ENCODE results near the gene HSD17B8. TPM values are rescaled to one million over a fixed set of nuclear protein-coding genes. Genes with fewer than 3 reads are reported as not detected.

HSD17B8 gene
- total and polyA plus RNA-seq, 9 donors = 7.8 to 15.1 (median 11.0) TPM

GRCh38 chr6:33254591-33254990 lies 50.1 kb downstream of the HSD17B8 start:
- WGBS (ENCODE audit: insufficient coverage) = no CpG with 5 or more reads among the region's 4 CpGs
- Histone ChIP-seq H3K36me3 (ENCODE audit: control insufficient read depth, insufficient read depth, low read length) (peaks cover 26% of the 10 kb centered on the region), H3K27me3 (ENCODE audit: control insufficient read depth, insufficient read depth, low read length) (no peaks in the 10 kb centered on the region), H3K4me1 (ENCODE audit: control insufficient read depth, insufficient read depth, low read length) (peaks cover 11% of the 10 kb centered on the region), H3K4me3 (ENCODE audit: low read length) (no peak overlapping the region), H3K27ac (ENCODE audit: low read length) (no peak overlapping the region), H3K9me3 (replicated peaks; ENCODE audit: control insufficient read depth, low read depth, low read length) (no peaks in the 10 kb centered on the region)
- DNase-seq = no peak

Other genes starting within 250 kb of the HSD17B8 start
- 86.8 TPM for gene BRD2, start 236.1 kb upstream of the HSD17B8 start, total RNA-seq
- gene BRD2, start 236.1 kb upstream of the HSD17B8 start, polyA plus RNA-seq (ENCODE audit: insufficient read depth in 1 of 8, insufficient read length in 8 of 8, low replicate concordance in 1 of 8) = 100 to 1,000 TPM; 141 to 169 (median 162) TPM
- gene HLA-DOA, start 195.1 kb upstream of the HSD17B8 start, total RNA-seq = 1.5 TPM
- 1 to 10 TPM; 1.2 to 3.9 (median 2.2) TPM for gene HLA-DOA, start 195.1 kb upstream of the HSD17B8 start, polyA plus RNA-seq (ENCODE audit: insufficient read depth in 1 of 8, insufficient read length in 8 of 8, low replicate concordance in 1 of 8)
- gene HLA-DPA1, start 131.0 kb upstream of the HSD17B8 start, total RNA-seq = 18.6 TPM
- gene HLA-DPA1, start 131.0 kb upstream of the HSD17B8 start, polyA plus RNA-seq (ENCODE audit: insufficient read depth in 1 of 8, insufficient read length in 8 of 8, low replicate concordance in 1 of 8) = 10 to 100 TPM; 11.4 to 18.7 (median 14.3) TPM
- 12.1 TPM for gene HLA-DPB1, start 128.7 kb upstream of the HSD17B8 start, total RNA-seq
- 10 to 100 TPM in 5 of 8 donors, 1 to 10 TPM in 3; 7.9 to 15.8 (median 11.1) TPM for gene HLA-DPB1, start 128.7 kb upstream of the HSD17B8 start, polyA plus RNA-seq (ENCODE audit: insufficient read depth in 1 of 8, insufficient read length in 8 of 8, low replicate concordance in 1 of 8)
- gene COL11A2, start 12.2 kb upstream of the HSD17B8 start, total RNA-seq = 172 TPM
- gene COL11A2, start 12.2 kb upstream of the HSD17B8 start, polyA plus RNA-seq (ENCODE audit: insufficient read depth in 1 of 8, insufficient read length in 8 of 8, low replicate concordance in 1 of 8) = 100 to 1,000 TPM in 2 of 8 donors, 10 to 100 TPM in 6; 35.8 to 245 (median 53.2) TPM
- 22.9 TPM for gene RXRB, start 4.0 kb upstream of the HSD17B8 start, total RNA-seq
- gene RXRB, start 4.0 kb upstream of the HSD17B8 start, polyA plus RNA-seq (ENCODE audit: insufficient read depth in 1 of 8, insufficient read length in 8 of 8, low replicate concordance in 1 of 8) = 10 to 100 TPM; 38.2 to 44.4 (median 40.8) TPM
- gene SLC39A7, start 3.8 kb upstream of the HSD17B8 start, total RNA-seq = 66.1 TPM
- gene SLC39A7, start 3.8 kb upstream of the HSD17B8 start, polyA plus RNA-seq (ENCODE audit: insufficient read depth in 1 of 8, insufficient read length in 8 of 8, low replicate concordance in 1 of 8) = 100 to 1,000 TPM in 4 of 8 donors, 10 to 100 TPM in 4; 82.1 to 136 (median 96.4) TPM
- 22.8 TPM for gene RING1, start 3.8 kb downstream of the HSD17B8 start, total RNA-seq
- 10 to 100 TPM; 33.6 to 46.6 (median 38.7) TPM for gene RING1, start 3.8 kb downstream of the HSD17B8 start, polyA plus RNA-seq (ENCODE audit: insufficient read depth in 1 of 8, insufficient read length in 8 of 8, low replicate concordance in 1 of 8)
- gene VPS52, start 67.2 kb downstream of the HSD17B8 start, total RNA-seq = 26.1 TPM
- gene VPS52, start 67.2 kb downstream of the HSD17B8 start, polyA plus RNA-seq (ENCODE audit: insufficient read depth in 1 of 8, insufficient read length in 8 of 8, low replicate concordance in 1 of 8) = 10 to 100 TPM; 31.8 to 52.1 (median 36.7) TPM
- gene RPS18, start 67.4 kb downstream of the HSD17B8 start, total RNA-seq = 7,994 TPM
- 1,000 to 10,000 TPM; 4,705 to 6,376 (median 5,238) TPM for gene RPS18, start 67.4 kb downstream of the HSD17B8 start, polyA plus RNA-seq (ENCODE audit: insufficient read depth in 1 of 8, insufficient read length in 8 of 8, low replicate concordance in 1 of 8)
- gene B3GALT4, start 72.5 kb downstream of the HSD17B8 start, total RNA-seq = 2.2 TPM
- gene B3GALT4, start 72.5 kb downstream of the HSD17B8 start, polyA plus RNA-seq (ENCODE audit: insufficient read depth in 1 of 8, insufficient read length in 8 of 8, low replicate concordance in 1 of 8) = 1 to 10 TPM; 1.5 to 2.6 (median 1.9) TPM
- gene WDR46, start 84.6 kb downstream of the HSD17B8 start, total RNA-seq = 50.1 TPM
- 10 to 100 TPM; 60.9 to 81.5 (median 74.5) TPM for gene WDR46, start 84.6 kb downstream of the HSD17B8 start, polyA plus RNA-seq (ENCODE audit: insufficient read depth in 1 of 8, insufficient read length in 8 of 8, low replicate concordance in 1 of 8)
- 41.4 TPM for gene PFDN6, start 84.9 kb downstream of the HSD17B8 start, total RNA-seq
- gene PFDN6, start 84.9 kb downstream of the HSD17B8 start, polyA plus RNA-seq (ENCODE audit: insufficient read depth in 1 of 8, insufficient read length in 8 of 8, low replicate concordance in 1 of 8) = 10 to 100 TPM; 45.9 to 57.6 (median 49.4) TPM
- 28.4 TPM for gene RGL2, start 94.3 kb downstream of the HSD17B8 start, total RNA-seq
- gene RGL2, start 94.3 kb downstream of the HSD17B8 start, polyA plus RNA-seq (ENCODE audit: insufficient read depth in 1 of 8, insufficient read length in 8 of 8, low replicate concordance in 1 of 8) = 10 to 100 TPM; 51.0 to 68.3 (median 57.1) TPM
- gene TAPBP, start 109.4 kb downstream of the HSD17B8 start, total RNA-seq = 16.0 TPM
- gene TAPBP, start 109.4 kb downstream of the HSD17B8 start, polyA plus RNA-seq (ENCODE audit: insufficient read depth in 1 of 8, insufficient read length in 8 of 8, low replicate concordance in 1 of 8) = 10 to 100 TPM; 16.7 to 28.4 (median 21.9) TPM
- gene ZBTB22, start 113.1 kb downstream of the HSD17B8 start, total RNA-seq = 14.0 TPM
- 10 to 100 TPM; 13.7 to 18.6 (median 15.9) TPM for gene ZBTB22, start 113.1 kb downstream of the HSD17B8 start, polyA plus RNA-seq (ENCODE audit: insufficient read depth in 1 of 8, insufficient read length in 8 of 8, low replicate concordance in 1 of 8)
- 22.3 TPM for gene DAXX, start 118.3 kb downstream of the HSD17B8 start, total RNA-seq
- 10 to 100 TPM; 28.2 to 44.3 (median 36.8) TPM for gene DAXX, start 118.3 kb downstream of the HSD17B8 start, polyA plus RNA-seq (ENCODE audit: insufficient read depth in 1 of 8, insufficient read length in 8 of 8, low replicate concordance in 1 of 8)
- gene KIFC1, start 187.2 kb downstream of the HSD17B8 start, total RNA-seq = 10.5 TPM
- gene KIFC1, start 187.2 kb downstream of the HSD17B8 start, polyA plus RNA-seq (ENCODE audit: insufficient read depth in 1 of 8, insufficient read length in 8 of 8, low replicate concordance in 1 of 8) = 10 to 100 TPM; 19.3 to 37.6 (median 26.0) TPM
- gene PHF1, start 206.4 kb downstream of the HSD17B8 start, total RNA-seq = 26.3 TPM
- 10 to 100 TPM; 41.6 to 56.0 (median 47.5) TPM for gene PHF1, start 206.4 kb downstream of the HSD17B8 start, polyA plus RNA-seq (ENCODE audit: insufficient read depth in 1 of 8, insufficient read length in 8 of 8, low replicate concordance in 1 of 8)
- gene CUTA, start 213.5 kb downstream of the HSD17B8 start, total RNA-seq = 103 TPM
- gene CUTA, start 213.5 kb downstream of the HSD17B8 start, polyA plus RNA-seq (ENCODE audit: insufficient read depth in 1 of 8, insufficient read length in 8 of 8, low replicate concordance in 1 of 8) = 100 to 1,000 TPM; 132 to 161 (median 146) TPM
- 4.5 TPM for gene SYNGAP1, start 215.4 kb downstream of the HSD17B8 start, total RNA-seq
- 10 to 100 TPM; 12.9 to 42.6 (median 20.2) TPM for gene SYNGAP1, start 215.4 kb downstream of the HSD17B8 start, polyA plus RNA-seq (ENCODE audit: insufficient read depth in 1 of 8, insufficient read length in 8 of 8, low replicate concordance in 1 of 8)
- 4.7 TPM for gene ZBTB9, start 249.9 kb downstream of the HSD17B8 start, total RNA-seq
- 1 to 10 TPM; 6.2 to 9.0 (median 8.0) TPM for gene ZBTB9, start 249.9 kb downstream of the HSD17B8 start, polyA plus RNA-seq (ENCODE audit: insufficient read depth in 1 of 8, insufficient read length in 8 of 8, low replicate concordance in 1 of 8)